HG03196 (cell line): ENCODE measurements around the gene HTRA3.

ENCODE experiments used
- ATAC-seq: cut with Tn5 transposase; IDR thresholded peaks from one replicate; pipeline ENCODE4 v1.9.1; 2021; ENCODE audit not compliant: unreplicated experiment

HTRA3 gene

DNA sequence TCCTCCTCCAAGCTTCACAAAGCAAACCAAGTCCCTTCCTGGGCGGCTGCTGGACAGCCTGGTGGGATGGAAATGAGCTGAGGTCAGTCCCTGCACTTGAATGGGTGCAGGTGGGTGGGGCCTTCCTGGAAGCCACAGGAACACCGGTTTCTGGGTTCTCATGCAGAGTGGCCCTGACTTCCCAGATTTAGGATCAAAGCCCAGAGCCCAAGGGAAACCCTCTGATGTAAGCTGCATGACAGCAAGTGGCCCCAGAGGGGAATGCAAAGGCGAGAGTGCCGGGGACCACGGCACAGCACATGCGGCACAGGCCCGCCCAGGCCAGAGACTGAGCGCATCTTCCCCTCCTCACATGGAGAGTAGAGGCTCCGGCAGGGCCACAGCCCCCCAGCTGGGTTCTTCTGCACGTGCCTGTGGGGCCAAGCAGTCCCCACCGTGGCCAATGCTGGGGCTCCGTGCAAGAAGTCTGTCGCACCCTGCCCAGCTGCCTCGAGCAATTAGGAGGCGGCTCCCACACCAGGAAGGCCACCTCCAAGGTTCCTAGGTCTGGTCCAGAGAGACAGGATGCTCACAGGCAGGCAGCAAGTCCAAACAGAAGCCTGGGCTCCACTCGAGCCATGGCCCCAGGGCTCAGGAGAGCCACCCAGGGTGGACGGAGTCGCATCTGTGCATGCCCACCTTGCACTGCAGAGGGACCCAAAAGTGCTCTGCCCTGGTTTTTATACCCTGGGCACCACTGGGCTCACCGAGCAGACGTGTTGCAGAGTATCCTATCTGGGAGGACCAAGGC lies 83.0 kb downstream of the HTRA3 start:
- ATAC-seq = no peak

DNA sequence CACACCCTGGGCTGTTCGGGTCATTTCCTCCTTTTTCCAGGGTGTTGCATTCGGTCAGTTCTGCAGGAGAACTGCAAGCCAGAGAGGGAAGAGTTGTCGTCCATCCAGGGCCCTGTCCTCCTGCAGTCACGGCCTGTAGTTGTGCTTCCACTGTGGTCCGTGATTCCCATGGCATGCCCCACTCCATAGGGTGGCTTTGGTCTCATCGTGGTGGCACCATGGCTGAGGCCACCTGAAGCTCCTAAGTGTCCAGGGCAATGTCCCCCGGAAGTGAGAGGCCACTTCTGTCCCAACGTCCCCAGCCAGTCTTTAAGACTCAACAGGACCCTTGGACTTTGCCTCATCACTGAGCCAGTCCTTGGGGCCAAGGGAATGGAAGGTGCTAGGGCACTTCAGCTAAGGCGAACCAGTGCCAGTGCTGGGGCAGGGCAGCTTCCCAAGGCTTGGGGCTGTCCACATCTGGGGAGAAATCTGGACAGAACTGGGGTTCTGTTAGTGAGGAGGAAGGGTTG lies 83.7 kb downstream of the HTRA3 start:
- ATAC-seq = no peak

DNA sequence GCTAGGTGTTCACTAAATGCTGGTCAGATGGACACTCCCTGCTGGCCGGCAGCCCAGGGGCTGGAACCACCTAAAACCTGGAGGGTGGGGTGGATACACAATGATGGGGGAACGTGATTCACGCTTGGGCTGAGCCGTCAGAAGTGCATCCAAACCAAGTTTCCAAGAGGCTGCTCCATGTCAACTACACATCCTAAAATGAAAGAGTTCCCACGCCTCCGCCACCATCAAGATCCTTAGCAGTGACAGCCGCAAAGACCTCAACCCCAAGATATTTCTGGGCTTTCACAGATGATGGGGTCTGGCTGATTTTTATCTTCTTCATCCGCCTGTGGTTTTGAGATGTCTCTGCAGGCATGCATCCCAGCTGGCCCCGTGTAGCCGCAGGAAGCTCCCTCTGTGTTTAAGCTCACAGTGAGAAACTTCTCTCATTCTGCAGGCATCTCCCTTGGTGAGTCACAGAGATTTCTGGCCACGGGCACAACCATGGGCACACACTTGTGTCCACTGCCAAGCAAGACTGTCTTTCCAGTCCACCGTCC lies 84.4 kb downstream of the HTRA3 start:
- no peak for ATAC-seq

DNA sequence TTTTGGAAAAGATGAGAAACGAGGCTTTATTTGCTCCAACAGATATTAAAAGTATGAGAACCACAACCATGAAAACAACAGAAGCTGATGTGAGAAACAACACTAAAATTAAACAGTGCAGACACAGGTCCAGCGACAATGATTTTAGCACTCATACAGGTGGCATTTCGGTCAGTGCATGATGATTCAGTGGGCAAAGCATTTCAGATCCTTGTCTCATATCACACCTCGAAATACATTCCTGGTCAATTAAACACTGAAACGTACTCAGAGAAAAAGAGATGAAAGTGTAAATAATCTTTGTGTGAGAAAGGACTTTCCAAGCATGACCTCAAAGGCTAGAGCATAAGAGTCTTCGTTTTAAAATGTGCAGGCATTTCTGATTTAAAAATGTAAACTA lies 85.8 kb downstream of the HTRA3 start:
- no peak for ATAC-seq

DNA sequence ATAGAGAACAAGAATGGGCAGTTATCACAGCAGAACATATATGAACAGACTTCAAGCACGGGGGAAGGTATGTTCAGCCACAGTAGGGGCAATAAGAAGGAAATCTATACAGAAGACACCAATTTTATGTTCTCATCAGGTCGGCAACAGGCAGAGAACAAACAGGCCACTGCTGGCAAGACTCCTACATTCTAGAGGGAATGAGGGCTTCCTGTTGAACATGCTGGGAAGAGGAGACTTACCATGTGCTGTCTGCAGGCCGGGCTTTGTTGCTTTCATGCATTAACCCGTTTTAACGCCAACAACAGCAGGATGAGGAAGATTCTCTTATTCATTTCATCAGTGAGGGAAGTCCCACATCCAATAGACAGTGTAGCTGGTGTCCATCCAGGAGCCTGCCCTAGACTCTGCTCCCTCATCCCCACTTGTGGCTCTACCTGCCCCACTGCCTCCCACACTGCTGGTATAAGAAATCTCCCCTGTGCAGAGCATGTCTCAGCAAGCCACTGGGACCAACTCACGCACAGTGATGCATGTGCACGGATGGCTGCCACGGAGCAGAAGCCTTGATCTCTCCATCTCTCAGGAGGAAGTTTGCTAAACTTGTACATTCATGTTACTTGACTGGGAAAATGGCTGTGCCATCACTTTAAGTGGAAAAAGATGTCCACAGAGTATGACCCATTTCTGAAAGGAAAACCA lies 86.5 kb downstream of the HTRA3 start:
- no peak for ATAC-seq
